Stimulated activated CD4-positive, alpha-beta T cell treated with anti-CD3 and anti-CD28 coated beads, Interleukin-15, amount 100 ng/mL, for 1 hour (primary cell): ENCODE data around the gene CGB2.
"Not testable (repeated sequence)": the region's sequence is repeated elsewhere in the genome, so short reads cannot be mapped to it uniquely, and the experiment has no call there.

Experiments
- DNase-seq, 2 donors: peaks; one replicate each; pipeline ENCODE4 v3.0.0-alpha.2; 2020; ENCODE audit warnings: low read depth in 1 of 2, low spot score in 1 of 2

Gene CGB2

DNA sequence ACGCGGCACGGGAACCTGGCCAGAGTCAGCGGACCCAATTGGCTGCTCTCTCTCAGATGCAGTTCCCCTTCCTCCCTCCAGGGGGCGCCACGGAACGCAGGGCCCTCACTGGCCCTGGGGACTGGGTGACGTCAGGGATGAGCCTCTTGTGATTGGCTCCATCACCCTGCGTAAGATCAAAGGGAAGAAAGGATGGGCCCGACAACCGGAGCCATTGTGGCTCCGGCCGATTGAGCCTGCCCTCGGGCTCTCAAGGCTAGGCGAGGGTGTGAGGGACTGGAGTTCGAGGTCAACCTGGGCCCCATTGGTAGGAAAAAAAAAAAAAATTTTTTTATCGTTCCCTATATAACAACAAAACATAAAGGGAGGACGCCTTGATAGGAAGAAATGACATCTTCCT, 5.1 kb downstream of the CGB2 start, which contains the start of gene CGB1:
Gene CGB1 (minus strand): TSS at position 81 of the 400 bp plus-strand sequence. CDS start 184 bp downstream, outside the sequence.
- not testable (repeated sequence) for DNase-seq

DNA sequence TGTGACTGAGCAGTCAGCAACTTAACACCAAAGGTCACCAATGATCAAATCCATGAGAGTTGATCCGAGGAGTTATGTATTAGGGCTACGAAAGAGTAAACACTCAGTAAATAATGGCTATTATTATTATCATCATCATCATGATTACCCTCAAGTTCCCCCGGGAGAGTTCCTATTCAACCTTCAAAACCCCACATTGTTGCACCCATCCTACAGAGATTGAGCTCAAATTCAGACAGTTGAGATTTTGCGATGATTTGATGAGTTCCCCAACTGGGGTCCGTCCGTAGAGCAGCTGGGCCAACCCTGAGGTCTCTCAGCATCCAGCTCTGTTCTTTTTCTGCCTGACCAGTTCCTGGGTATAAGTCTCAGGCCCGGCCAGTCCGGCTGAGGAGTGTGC, 6.4 kb downstream of the CGB2 start:
- not testable (repeated sequence) for DNase-seq

DNA sequence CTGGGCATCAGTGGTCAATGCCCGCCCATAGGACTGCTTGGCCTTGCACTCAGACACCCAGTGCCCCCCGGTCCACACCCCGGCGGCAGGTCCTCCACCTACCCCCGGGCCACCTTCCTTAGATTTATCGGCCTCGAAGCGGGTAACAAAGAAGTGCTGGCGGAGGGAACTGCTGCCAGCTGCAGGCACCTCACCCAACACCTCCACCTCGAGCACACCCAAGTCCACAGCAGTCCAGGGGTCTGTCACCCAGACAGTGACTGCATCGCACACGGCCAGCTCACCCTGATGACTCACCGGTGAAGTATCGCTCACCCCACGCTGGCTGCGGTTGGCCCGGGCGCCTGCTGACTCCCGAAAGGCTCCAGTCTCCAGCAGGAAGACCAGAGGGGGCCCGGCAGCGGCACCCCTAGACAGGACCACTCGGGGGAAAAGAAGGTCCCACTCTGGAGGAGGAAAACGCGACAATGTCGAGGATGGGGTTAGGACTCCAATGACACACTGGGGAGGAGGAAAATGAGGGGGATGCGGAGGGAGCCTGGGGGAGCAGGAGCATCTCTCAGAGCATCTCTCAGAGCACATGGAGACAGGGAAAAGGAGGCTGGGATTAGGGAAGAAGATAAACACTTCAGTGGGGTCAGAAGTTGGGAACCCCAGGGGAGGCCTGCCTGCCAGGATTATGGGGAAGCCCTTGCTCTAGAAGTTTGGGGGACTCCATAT, 7.0 kb downstream of the CGB2 start:
- not testable (repeated sequence) for DNase-seq

DNA sequence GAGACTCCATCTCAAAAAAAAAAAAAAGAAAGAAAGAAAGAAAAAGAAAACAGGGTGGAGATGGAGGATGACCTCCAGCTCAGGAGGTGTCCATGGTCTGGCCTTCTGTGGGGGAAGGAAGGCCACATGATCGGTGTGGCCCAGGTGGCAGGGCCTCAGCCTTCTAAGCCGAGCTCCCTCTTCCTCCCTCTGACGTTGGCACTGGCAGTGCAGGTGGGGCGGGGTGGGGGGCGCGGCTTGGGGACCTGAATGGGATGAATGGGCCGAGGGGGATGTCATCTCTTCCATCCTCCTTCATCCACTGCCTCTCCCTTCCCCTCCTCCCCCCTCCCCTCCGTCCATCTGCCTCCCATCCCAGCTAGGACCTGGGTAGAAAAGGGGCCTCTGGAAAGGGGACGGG, 8.0 kb downstream of the CGB2 start:
- not testable (repeated sequence) for DNase-seq

DNA sequence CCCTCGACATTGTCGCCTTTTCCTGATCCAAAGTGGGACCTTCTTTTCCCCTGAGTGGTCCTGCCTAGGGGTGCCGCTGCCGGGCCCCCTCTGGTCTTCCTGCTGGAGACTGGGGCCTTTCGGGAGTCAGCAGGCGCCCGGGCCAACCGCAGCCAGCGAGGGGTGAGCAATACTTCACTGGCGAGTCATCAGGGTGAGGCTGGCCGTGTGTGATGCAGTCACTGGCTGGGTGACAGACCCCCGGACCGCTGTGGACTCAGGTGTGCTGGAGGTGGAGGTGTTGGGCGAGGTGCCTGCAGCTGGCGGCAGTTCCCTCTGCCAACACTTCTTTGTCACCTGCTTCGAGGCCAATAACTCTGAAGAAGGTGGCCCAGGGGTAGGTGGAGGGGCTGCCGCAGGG, 10.5 kb downstream of the CGB2 start:
- no peak for DNase-seq

DNA sequence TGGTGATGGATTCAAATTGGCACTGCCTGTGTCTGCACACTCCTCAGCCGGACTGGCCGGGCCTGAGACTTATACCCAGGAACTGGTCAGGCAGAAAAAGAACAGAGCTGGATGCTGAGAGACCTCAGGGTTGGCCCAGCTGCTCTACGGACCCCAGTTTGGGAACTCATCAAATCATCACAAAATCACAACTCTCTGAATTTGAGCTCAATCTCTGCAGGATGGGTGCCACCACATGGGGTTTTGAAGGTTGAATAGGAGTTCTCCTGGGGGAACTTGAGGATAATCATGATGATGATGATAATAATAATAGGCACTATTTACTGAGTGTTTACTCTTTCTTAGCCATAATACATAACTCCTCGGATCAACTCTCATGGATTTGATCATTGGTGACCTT, 11.0 kb downstream of the CGB2 start:
- not testable (repeated sequence) for DNase-seq

DNA sequence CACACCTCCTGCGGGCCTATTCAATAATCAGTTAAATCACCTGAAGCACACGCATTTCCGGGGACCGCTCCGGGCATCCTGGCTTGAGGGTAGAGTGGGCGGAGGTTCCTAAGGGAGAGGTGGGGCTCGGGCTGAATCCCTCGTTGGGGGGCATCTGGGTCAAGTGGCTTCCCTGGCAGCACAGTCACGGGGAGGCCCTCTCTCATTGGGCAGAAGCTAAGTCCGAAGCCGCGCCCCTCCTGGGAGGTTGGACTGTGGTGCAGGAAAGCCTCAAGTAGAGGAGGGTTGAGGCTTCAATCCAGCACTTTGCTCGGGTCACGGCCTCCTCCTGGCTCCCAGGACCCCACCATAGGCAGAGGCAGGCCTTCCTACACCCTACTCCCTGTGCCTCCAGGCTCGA, 11.9 kb downstream of the CGB2 start, which contains the start of gene CGB5:
Gene CGB5 (plus strand): TSS at position 301 of the 400 bp plus-strand sequence. CDS start 362 bp downstream, outside the sequence.
- DNase-seq, result not testable (repeated sequence)

DNA sequence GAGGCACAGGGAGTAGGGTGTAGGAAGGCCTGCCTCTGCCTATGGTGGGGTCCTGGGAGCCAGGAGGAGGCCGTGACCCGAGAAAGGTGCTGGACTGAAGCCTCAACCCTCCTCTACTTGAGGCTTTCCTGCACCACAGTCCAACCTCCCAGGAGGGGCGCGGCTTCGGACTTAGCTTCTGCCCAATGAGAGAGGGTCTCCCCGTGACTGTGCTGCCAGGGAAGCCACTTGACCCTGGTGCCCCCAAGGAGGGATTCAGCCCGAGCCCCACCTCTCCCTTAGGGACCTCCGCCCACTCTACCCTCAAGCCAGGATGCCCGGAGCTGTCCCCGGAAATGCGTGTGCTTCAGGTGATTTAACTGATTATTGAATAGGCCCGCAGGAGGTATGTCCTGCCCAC, 17.3 kb downstream of the CGB2 start, which contains the start of gene CGB8:
Gene CGB8 (minus strand): TSS at position 101 of the 400 bp plus-strand sequence. CDS start 372 bp downstream, outside the sequence.
- DNase-seq, result not testable (repeated sequence)

DNA sequence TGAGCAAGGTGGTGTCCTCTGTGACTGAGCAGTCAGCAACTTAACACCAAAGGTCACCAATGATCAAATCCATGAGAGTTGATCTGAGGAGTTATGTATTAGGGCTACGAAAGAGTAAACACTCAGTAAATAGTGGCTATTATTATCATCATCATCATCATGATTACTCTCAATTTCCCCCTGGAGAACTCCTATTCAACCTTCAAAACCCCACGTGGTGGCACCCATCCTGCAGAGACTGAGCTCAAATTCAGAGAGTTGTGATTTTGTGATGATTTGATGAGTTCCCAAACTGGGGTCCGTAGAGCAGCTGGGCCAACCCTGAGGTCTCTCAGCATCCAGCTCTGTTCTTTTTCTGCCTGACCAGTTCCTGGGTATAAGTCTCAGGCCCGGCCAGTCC, 18.1 kb downstream of the CGB2 start:
- DNase-seq, result not testable (repeated sequence)

DNA sequence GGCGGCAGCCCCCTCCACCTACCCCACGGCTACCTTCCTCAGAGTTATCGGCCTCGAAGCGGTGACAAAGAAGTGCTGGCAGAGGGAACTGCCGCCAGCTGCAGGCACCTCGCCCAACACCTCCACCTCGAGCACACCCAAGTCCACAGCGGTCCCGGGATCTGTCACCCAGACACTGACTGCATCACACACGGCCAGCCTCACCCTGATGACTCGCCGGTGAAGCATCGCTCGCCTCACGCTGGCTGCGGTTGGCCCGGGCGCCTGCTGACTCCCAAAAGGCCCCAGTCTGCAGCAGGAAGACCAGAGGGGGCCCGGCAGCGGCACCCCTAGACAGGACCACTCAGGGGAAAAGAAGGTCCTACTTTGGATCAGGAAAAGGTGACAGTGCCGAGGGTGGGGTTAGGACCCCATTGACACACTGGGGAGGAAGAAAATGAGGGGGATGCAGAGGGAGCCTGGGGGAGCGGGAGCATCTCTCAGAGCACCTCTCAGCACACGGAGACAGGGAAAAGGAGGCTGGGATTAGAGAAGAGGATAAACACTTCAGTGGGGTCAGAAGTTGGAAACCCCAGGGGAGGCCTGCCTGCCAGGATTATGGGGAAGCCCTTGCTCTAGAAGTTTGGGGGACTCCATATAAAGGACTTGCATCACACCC, 18.8 kb downstream of the CGB2 start:
- not testable (repeated sequence) for DNase-seq

DNA sequence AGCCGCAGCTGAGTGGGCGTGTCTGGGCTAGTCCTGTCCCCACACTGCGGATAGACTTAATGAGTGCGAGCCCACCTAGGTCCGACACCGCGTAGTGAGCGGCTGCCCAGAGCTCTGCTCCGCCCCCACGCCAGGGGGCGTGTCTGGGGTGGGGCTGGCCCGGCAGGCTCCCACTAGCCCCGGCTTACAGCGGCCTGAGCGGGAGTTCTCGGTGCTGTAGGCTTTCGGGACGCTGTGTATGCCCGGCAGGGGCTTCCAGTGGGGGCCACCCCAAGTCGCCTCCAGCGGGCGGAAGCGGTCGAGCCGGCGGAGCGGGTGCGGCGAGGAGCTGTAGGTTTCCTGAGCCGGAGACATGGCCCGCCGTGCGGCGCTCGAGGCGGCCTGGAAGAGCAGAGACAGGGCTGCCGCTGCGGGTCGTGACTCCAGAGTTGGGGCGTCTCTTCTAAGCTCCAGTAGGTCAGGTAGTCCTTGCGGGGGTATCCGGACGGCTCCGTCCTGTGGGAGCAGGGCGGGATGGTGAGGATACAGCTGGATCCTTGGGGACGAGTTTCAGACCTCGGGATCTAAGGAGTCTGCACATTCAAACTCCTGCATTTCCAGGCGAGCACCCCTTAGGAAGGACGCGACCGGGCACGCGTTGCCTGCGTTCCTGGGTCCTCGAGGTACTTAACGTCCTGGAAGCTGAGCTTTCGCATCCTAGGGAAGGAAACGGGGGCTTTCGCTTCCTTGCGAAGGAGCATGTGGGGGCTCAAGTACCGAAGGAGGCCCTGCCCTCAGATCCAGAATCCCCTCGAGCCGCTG, 24.6 kb downstream of the CGB2 start:
- peak; percentile 26 to 40 for DNase-seq

DNA sequence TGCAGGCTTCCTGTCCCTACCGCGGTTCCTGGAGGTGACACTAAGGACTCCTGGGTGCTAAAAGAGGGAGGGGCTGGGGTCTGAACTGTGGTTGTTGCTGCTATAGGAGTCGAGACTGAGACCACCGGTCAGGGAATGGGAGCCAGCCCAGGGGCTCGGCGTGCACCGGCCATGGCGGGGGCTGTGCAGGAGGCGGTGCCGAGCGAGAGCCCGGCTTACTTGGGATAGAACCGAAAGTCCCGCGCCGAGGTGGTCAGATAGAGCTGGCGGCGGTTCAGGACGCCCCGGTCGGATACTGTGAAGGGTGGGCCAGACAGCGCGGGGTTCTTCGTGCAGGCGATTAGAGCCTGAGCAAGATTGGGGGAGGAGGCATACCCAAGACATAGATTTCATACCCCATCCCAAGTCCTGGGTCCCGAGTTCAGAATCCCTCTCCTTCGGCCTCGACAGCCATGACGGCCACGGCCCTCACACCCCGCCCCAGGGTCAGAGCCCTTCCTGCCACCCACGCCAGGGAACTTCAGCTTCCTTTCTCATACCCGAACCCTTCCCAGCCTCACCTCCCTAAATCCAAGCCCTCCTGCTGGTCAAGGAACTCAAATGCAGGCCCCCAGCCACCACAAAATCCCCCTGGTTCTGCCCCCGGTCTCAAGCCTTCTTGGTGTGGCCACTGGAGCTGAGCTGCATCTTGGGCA, 25.4 kb downstream of the CGB2 start:
- DNase-seq, result not testable (repeated sequence)

DNA sequence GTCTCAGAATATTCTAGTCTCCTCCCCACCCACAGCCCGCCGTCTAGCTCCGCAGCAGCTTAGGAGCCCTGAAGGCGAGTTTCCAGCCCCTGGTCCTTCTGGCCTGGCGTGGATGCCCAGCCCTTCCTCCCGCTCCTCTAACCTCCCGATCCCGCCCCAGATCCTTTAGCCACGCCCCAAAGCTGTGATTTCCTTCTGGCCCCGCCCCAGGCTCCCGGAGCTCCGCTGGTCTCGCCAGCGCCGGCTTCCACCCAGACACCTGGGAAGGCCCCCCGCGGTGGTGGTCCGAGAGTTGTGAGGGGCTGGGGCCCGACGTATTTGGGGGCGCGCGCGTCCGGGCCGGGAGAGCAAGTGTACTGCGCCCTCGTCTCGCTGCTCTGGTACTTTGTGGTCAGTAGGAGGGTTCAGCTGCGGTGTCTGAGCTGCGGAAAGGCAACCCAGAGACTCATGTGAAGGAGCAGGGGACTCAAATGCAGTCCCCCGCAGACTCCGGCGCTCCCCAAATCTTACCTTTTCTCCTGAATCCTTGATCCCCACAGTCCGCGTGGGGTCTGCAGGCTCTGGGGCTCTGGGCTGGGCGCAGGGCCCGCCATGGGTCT, 26.0 kb downstream of the CGB2 start, which contains the start of gene CGB7:
Gene CGB7 (minus strand): TSS at position 114 of the 599 bp plus-strand sequence. CDS start 2,374 bp downstream, outside the sequence.
- DNase-seq, result peak in 1 of 2 donors; percentile 7

DNA sequence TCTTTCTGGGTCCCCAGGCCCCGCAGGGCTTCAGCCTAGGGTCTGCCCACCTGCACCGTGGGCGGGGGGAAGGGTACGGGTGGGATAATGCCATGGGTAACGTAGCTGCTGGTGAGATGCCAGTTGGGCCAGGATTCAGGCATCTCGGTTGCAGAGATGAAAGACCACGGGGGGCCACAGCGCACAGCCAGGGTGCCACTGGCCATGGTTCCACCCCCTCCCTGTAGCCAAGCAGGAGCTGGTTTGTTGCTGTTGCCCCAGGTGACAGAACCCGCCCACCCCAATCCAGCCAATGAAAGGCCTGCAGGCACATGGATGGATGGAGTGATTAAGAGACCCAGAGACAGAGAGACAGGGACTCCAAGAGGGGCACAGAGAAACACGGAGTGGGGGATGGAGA, 26.9 kb downstream of the CGB2 start:
- DNase-seq, result no peak

DNA sequence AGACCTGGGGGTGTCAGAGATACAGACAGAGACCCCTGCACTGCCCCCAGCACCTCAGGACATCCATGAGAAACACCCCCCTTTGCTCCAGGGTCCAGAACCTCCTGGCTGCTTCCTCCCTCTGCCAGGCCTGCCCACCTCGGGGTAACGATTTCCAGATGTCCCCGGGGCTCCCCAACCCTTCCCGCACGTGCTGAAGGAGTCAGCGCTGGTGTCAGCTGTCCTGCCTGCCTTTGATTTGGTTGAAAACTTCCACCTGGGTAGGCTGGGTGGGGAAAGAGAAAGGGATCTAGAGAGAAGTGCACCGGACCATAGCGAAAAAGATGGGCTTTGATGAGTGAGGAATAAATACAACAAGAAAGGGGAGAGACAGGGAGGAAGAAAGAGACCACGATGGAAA, 27.4 kb downstream of the CGB2 start:
- no peak for DNase-seq

DNA sequence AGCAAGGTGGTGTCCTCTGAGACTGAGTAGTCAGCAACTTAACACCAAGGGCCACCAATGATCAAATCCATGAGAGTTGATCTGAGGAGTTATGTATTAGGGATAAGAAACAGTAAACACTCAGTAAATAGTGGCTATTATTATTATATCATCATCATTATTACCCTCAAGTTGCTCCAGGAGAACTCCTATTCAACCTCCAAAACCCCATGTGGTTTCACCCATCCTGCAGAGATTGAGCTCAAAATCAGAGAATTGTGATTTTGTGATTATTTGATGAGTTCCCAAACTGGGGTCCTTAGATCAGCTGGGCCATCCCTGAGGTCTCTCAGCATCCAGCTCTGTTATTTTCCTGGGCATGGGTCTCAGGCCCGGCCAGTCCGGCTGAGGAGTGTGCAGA, 29.3 kb downstream of the CGB2 start:
- no peak for DNase-seq

DNA sequence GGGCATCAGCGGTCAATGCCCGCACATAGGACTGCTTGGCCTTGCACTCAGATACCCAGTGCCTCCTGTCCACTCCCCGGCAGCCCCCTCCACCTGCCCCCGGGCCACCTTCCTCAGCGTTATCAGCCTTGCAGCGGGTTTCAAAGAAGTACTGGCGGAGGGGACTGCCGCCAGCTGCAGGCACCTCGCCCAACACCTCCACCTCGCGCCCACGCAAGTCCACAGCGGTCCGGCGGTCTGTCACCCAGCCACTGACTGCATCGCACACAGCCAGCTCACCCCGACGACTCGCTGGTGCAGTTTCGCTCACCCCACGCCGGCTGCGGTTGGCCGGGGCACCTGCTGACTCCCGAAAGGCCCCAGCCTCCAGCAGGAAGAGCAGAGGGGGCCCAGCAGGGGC, 29.8 kb downstream of the CGB2 start:
- no peak for DNase-seq

DNA sequence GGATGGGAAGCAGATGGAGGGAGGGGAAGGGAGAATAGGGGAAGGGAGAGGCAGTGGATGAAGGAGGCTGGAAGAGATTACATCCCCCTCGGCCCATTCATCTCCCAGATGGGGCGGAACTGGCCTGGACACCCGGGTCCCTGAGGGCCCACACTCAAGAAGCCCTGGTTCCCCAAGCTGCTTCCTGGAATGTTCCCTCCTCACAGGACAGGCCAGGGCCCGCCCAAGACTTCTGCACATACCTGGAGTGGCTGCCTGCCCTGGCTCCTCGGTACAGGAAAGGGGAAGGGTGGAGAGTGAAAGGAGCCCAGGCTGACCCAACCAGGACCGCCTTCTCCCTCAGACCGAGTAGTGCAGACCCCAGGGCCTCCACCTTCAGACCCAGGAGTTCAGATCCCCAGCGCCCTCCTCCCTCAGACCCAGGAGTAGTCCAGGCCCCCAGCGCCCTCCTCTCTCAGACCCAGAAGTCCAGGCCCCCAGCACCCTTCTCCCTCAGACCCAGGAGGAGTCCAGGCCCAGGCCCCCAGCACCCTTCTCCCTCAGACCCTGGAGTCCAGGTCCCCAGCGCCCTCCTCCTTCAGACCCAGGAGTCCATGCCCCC, 32.4 kb downstream of the CGB2 start:
- no peak for DNase-seq

DNA sequence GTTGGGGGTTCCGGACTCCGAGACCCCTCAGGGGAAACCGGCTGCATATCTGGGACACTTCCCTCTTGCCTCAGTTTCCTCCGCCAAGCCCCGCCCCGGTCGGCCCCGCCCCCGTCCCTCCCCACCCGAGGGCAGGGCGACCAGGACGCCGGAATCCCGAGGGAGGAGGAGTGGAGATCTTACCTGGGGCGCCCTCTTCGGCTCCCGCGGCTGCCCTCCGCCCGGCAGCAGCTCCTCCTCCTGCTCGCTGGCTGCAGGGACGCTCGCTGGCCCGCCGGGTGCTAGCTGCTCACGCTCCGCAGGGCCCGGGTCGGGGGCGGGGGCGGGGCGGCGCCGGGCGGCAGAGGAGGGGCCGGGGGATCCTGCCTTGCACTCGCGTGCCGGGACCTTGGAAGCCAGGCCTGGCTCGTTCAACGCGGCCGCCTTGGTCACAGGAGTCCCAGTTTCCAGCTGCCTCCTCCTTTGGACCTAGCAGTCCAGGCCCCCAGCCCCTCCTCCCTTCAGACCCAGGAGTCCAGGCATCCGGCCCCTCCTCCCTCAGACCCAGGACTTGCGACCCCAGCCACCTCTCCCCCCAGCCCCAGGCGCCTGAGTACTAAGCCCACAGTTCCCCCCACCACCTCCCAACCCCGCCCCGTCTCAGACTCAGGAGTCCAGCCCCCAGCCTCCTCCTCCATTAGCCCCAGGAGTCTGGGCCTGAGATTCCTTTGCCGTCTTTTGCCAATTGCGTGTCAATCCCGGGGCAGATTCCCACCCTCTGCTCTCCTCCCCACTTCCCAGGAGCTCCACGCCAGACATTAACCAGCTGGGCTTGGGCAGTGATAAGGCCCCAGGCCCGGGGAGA, 33.3 kb downstream of the CGB2 start, which contains the start of gene NTF4:
Gene NTF4 (minus strand): TSS at position 51 of the 844 bp plus-strand sequence. CDS start 2,821 bp downstream, outside the sequence.
- DNase-seq, result no peak
